GM11168 (cell line): ENCODE results near the gene PALLD.

Experiments used
- in situ Hi-C: fragments of 300-500 bp; cut with MboI; formaldehyde crosslinking; loops from one replicate; pipeline ENCODE4 v1.12.0; 2022; ENCODE audit warnings: low sequenced_read_pairs; ENCODE audit not compliant: unreplicated experiment

Gene PALLD

DNA sequence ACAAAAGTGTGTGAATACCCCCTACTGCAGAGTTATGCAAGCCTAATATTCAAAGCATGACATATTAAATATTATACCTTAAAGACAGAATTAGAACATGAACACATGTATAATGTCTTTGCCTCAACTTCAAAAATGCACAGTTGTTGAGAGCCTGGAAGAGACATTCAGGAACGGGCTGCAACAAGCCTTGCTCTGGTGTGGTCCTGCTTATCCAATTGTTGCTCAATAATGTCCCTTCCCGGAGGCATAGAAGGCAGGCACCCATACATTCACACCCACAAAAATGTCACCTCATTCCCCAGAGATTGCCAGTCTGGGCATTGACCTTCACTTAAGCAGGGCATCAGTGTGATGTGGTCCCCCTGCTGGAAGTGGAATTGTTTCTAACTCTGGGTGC, 274.4 kb downstream of the PALLD start:
- in situ Hi-C loops: no loop called here

DNA sequence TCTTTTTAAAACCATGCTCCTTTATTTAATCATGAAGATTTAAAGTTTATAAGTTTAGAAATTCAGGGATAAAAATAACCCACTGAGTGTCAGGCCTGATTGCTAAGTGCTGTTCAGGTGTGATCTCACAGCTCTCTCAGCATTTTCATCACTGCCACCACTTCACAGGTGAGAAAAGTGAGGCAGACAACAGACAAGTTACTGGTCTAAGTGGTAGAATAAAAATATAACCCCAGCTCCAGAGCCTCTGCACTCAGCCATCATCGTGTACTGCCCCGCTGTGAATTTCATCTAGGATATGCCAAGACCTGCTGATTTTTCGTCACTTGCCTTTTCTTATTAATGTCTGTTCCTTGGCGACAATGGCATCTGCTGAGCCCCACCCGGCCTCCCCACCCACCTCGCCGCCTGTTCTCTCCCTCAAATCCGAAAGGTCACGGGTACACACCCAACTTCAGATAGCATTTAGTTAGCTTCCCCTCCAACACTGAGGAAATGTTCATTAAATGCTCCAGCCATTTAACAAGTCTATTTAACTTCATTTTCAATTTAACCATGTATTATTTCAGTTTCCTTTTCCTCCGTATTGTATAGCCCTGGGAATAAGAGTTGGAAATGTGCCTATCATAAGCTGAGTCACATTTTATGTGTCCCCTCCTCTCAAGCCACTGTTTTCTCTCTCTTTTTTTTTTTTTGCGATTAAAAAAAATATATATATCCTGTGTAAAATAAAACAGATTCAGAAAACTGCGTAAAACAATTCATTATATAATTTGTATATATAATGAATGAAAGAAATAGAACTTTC, 276.7 kb downstream of the PALLD start:
- in situ Hi-C loops: no loop called here

DNA sequence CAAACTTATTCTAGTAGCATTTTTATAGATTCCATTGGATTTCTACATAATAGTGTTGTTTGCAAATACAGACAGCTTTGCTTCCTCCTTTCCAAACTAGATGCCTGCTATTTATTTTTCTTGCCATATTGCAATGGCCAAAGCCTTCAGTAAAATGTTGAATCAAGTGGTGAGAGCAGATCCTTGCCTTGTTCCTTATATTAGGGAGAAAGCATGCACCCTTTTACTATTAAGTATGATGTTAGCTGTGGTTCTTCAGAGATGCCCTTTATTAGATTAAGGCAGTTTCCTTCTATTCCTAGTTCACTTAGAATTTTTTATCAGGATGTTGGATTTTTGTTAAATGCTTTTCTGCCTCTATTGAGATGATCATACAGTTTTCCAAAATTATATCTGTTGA, 279.5 kb downstream of the PALLD start:
- in situ Hi-C loops: no loop called here

DNA sequence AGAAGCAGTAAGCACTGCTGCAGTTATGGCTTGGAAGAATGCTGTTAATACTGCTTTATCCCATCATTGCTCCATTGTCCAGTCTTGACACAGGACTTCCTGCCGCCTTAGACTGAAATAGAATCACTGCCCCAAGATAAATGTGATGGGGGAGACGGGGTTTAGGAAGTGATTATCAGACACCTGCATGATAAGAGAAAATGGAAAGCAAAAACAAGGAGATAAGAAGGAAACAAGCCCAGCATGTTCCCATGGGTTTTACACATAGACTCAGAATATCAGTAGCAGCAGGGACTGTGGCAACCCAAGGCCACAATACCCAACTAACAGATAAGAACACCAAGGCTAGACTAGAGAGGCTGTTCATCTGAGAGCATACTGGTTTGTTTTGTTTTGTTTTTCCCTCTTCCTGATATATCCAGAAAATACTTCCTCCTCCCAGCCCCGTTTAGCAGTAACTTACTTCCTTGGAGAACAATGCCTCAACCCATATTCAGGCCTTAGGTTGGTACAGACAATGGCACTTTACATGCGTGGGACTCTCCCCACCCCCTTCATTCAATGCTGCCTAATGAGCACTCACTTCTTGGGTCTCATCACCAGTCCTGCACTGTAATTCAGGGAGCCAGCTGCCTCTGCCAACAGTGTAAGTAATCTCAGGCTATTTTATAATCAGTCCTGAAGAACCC, 280.6 kb downstream of the PALLD start:
- in situ Hi-C loops: no loop called here

DNA sequence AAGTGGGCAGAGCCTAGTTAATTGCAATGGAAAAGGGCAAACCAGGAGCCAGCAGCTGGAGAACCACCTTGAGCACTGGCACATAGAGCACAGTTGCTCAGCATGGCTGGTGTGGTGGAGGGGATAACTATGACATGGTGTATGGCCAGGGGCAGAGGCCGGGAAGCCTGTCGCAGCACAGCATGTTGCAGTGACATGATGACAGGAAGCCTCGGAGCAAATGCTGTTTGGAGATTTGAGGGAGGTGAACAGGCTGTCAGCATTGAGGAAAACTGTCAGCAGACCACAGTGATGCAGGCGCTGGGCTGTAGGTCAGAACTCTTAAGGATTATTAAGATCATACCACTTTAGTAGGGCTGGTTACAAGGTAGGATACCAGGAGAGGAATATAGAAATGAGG, 284.5 kb downstream of the PALLD start:
- in situ Hi-C loops: no loop called here

DNA sequence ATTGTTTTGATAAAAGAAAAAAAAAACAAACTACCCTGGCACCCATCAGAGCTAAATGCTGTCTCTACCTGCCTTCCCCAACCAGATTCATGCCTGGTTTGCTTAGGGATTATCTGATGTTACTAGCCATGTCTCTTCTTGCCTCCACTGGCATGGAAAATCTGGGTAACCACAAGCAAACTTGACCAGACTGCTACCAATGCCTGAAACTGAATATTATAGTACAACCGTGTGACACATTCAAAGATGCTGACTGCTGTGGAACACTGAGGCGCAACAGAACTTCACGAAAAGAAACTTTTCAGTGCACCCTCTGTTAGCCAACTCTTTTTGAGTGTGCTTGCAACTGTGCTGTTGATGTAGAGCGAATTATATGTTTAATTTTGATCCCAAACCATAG, 285.1 kb downstream of the PALLD start:
- in situ Hi-C loops: no loop called here

DNA sequence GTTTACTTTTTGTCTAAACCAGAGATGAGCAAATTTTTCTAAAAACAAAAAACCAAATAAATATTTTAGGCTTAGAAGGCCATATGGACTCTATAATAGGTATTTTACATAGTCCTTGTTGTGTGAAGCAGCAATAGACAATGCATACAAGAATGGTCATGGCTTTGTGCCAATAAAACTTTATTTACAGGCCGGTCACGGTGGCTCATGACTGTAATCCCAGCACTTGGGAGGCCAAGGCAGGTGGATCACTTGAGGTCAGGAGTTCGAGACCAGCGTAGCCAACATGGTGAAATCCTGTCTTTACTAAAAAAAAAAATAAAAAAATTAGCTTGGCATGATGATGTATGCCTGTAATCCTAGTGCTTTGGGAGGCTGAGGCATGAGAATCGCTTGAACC, 285.6 kb downstream of the PALLD start:
- in situ Hi-C loops: no loop called here

DNA sequence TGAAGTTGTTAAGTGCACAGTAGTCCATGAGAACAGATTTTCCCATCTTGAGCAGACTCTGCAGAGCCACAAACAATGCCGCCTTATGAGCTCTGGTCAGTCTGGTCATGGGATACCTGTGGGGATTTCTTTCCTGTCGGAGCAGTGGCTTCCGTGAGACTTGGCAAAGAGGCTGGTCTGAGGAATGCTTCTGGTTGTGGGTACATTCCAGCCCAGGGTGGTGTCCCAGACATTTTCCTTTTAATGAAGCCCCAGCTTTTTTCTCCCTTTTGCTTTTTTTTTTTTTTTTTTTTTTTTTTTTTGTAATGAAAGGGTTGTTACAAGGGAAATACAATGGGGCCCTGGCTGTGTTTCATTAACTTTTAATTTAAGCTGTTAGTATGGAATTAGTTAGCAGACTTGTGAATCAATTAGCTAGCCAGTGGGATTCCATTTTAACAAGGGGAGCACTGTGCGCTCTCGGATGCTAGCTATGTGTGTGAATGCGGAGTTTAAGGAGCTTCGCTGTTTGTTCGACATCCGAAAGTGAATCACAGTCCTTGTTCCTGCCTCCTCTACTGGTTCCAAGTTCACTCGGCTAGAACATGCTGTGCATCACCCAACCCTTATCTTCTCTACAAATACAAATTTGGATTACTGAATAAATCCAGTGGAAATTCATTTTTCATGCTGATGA, 288.1 kb downstream of the PALLD start:
- in situ Hi-C loops: no loop called here

DNA sequence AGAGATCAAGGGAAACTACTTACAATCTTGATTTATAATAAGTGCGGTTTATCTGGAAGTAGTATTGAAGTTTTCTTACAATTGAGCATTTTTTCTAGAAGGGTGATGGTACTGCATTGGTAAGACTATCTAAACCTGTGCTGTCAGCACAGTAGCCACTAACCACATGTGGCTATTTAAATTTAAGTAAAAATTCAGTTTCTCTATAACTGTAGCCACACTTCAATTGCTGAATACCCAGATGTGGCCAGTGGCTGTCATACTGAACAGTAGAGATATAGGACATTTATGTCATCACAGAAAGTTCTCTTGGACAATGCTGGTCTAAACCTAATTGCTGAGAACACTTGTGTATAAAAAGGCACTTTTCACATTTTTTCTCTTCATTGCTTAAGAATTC, 290.5 kb downstream of the PALLD start:
- in situ Hi-C loops: no loop called here

DNA sequence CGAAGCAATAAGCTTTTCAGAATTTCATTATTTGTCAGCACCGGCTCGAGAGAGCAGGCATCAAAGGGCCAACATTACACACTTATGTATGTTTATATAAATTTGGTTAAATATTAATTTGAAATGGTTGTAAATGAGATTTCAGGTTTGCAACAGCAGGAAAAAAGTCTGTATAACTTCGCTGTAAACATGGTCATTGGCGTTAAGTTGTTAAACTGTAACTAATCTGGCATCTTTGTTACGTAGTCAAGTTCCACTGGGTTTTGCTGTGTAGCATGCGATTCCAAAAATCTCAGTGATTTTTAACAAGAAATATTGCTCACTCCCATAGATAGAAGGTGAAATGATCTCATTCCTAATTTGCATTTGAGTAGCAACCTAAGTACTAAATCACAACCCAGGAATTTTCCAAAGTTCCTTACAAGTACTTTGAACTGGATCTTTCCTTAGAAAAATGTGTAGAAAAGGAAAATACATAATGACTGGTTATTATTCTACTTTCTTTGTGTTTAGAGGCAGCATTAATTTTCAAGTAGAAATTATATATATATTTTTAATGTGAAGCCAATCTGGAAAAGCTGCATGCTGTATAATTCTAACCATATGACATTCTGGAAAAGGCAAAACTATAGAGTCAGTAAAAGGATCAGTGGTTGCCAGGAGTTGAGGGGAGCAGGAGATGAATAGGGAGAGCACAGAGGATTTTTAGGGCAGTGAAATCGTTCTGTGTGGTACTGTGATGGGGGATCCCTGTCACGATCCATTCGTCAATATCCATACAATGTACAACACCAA, 291.1 kb downstream of the PALLD start:
- in situ Hi-C loops: no loop called here

DNA sequence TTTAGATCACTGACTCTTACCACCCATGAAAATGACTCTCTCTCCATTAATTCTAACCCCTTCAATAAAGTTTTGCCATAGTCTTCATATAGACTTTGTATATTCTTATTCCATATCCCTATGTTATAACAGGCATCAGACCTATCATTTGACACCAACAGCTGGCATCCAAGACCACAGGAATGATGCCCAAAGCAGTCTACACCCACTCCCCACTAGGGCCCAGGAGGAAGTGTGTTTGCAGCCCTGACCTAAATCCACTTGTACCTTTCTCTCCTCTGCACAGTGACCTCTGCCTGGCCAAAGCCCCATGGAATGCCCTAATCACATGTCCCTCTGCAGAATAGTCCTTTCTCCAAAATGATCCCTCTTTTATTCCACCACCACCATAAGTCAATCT, 294.0 kb downstream of the PALLD start:
- in situ Hi-C loops: no loop called here

DNA sequence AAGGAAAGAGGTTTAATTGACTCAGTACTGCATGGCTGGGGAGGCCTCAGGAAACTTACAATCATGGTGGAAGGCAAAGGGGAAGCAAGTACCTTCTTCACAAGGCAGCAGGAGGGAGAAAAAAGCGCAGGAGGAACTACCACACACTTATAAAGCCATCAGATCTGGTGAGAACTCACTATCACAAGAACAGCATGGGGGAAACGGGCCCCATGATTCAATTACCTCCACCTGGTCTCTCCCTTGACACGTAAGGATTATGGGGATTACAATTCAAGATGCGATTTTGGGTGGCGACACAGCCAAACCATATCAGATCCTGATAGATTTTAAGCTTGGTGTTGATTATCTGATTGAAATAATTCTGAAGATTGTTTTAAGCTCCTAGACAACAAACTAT, 294.5 kb downstream of the PALLD start:
- in situ Hi-C loops: no loop called here

DNA sequence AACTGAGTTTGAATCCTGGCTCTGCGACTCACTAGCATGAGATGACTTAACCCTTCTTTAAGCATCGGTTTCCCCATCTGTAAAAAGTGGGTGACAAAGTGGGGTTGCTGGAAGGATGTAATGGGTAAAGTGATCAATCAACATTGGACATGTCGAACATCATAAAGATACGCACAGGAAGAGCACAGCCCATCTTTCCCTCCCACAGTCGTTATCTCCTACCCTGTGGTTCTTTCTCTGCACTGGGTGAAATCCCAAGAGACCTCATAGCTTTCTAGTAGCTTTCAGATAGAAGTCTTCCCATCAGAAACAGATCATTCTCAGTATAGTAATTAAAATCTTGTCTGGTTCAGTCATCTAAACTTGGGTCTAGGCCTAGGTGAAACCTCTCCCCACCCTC, 296.7 kb downstream of the PALLD start:
- in situ Hi-C loops: no loop called here

DNA sequence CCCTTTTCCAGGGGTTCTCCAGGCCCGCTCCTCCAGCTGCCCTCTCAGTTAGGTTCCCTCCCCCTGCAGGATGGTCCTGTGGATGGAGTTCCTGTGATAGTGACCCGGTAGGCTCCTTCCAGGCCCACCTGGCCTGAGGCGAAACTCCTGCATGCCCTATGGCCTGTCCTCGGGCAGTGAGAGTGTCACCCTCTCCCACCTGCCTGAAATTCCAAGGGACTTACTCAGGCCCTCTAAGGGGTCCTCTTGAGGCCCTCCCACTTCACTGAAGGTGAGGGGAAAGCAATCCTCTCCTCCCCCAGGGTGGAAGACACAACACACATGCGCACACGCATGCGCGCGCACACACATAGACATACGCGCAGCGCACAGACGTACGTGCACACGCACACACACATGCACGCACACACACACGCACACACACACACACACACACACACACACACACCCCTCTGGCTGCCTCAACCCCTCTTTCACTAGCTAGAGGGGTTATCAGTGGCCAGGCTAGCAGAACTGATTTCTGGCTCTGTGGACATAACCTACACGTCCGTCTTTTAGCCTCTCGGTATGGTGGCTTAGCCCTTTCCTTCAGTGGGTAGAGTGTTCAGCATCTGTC, 297.3 kb downstream of the PALLD start:
- in situ Hi-C loops: no loop called here

DNA sequence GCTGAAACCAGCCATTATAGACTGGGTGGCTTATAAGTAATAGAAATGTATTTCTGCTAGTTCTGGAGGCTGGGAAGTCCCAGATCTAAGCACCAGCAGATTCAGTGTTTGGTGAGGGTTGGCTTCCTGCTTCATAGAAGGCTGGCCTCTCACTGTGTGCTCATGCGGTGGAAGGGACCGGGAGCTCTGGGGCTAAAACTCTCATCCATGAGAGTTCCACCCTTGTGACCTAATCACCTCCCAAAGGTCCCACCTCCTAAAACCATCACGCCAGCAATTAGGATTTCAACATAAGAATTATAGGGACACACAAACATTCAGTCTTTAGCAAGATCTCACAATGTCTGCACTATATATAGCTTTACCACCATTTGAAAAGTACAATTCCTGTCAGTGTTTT, 298.0 kb downstream of the PALLD start:
- in situ Hi-C loops: no loop called here

DNA sequence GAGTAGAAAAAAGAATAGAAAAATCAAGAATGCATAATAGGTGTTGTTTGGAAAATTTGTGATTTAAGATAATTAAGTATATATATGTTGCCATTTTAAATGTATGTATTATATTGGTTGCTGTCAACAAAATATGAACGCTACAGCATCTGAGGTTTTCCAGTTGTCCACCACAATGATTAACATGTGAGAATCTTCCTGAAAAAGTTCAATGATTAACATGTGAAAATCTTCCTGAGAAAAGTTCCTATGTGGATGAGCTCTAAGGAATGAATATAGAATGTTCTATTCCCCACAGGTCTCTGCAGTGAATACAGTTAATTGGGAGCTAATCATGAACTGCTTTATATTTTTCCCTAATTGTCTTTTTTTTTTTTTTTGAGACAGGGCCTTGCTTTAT, 298.5 kb downstream of the PALLD start:
- in situ Hi-C loops: no loop called here

DNA sequence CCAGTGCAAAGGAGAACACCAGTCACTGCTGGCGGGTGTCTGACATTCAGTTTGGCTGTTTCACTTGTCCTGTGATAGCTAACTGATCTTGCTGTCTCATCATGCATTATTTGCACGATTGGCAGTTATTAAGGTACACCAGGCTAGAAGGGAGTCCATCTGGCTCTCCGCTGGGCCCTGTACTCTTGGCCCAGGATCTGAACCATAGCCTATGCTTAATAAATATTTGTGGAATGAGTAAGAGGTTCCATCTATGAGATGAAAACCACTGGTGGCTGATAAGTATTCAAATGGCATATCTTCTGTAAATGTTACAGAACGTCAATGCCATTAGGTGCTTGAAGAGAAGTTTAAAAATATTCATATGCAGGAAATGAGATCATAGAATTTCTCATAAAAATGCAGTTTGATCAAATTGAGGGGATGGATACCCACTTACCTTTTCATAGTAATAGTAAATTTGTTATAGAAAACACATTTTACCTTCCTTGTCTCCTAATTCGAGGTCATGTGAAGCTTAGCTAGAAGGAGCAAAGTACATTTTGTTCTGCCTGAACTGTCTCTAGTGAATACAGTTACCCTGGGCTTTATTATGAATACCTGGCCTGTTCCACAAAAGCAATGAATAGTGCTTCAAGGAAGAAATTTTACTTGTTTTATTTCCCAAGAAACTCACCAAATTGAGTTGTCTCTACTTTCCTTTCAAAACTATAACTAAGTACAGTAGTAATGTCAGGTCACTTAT, 299.7 kb downstream of the PALLD start:
- in situ Hi-C loops: no loop called here

DNA sequence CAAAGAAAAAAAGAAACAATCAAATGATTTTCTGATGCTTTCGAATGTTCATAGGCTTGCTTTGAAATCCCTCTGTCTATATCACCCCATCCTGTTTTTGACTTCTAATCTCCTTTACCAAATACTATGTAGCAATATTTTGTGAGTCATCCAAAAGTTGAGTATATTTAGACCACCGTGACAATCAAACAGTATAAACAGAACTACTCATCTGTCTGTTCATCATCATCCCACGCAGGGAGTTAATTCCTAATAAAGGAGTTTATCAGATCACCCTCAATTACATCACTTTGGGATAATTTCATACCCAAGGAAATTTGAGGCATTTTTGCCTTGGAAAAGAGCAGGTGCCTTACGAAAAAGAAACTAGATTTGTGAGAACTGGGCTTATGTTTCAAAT, 300.3 kb downstream of the PALLD start:
- in situ Hi-C loops: no loop called here

DNA sequence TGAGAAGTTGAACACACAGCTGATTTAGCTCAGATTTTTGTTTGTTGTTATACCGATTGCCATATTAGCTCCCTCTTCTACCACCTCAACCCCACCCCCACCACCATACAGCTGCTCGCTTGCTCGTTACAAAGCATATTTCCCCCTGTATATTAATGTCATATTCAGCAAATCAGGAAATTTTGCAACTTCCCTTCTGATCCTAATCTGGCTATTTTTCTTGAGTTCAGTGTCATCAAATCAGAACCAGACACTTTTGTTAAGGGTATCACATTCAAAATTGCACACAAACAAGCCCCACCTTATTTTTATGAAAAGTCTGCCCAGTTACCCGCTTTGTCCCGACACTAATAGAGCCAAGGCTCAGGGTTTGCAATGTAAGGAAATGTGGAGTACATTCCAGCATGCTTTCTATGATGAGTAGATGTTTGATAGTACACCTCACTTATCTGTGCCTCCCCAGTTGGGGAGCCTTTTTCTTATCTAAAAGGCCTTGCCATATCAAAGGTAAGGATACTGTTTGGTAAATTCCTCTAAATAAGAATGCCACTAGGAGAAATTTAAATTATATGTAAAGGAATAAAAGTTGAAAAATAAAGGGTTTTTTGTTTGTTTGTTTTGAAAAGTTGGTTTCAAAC, 301.0 kb downstream of the PALLD start:
- in situ Hi-C loops: no loop called here
